ENCODE data around the gene HID1. TPM values are rescaled to one million over a fixed set of nuclear protein-coding genes. Genes with fewer than 3 reads are reported as not detected.
A peak's percentile ranks its signal among the peaks of the same experiment; 100 is the strongest.

The HID1 gene
- polyA plus RNA-seq, 1 donor from 2014 or later = 26.6 TPM

GRCh38 chr17:74981318-74981978 lies 8.9 kb upstream of the HID1 start:
- no peak for TF ChIP-seq POLR2AphosphoS5 (IDR thresholded peaks at IDR 0.05)
- no peak for TF ChIP-seq EZH2 (IDR thresholded peaks at IDR 0.05; ENCODE audit: borderline replicate concordance, insufficient read depth, low read length, poor library complexity, severe bottlenecking)
- TF ChIP-seq REST (IDR thresholded peaks at IDR 0.05; ENCODE audit: borderline replicate concordance) = no peak
- no peaks in the 10 kb centered on the region for H3K36me3 ChIP-seq (ENCODE audit: insufficient read depth, low read length)
- no peaks in the 10 kb centered on the region for H3F3A ChIP-seq (ENCODE audit: insufficient read depth, low read length, poor library complexity, severe bottlenecking)
- peak overlapping the region; percentile 97 for H2AFZ ChIP-seq (ENCODE audit: low read depth, low read length)
- H3K27me3 ChIP-seq (ENCODE audit: insufficient read depth, low read depth, low read length) = no peaks in the 10 kb centered on the region
- H3K79me2 ChIP-seq (replicated peaks; ENCODE audit: insufficient read depth, low read length) = no peaks in the 10 kb centered on the region
- H3K4me2 ChIP-seq (ENCODE audit: low read length) = peak overlapping the region; percentile 57
- H3K4me3 ChIP-seq (ENCODE audit: low read length) = peak overlapping the region; percentile 90
- no peaks in the 10 kb centered on the region for H3K9me2 ChIP-seq (ENCODE audit: insufficient read depth, low read length)
- no peaks in the 10 kb centered on the region for H4K20me1 ChIP-seq (ENCODE audit: insufficient read depth)
- no peaks in the 10 kb centered on the region for H3K9me3 ChIP-seq (ENCODE audit: low read length)
- H3K27ac ChIP-seq (ENCODE audit: low read length) = peak overlapping the region; percentile 90
- peak overlapping the region; percentile 92 for H3K9ac ChIP-seq (ENCODE audit: low read length)

- no peak overlapping the region for H3K27ac ChIP-seq (ENCODE audit: low read length)
- H4K20me1 ChIP-seq (ENCODE audit: insufficient read depth) = no peaks in the 10 kb centered on the region
- H3K9me3 ChIP-seq (ENCODE audit: low read length) = no peaks in the 10 kb centered on the region
- H3K27me3 ChIP-seq (ENCODE audit: insufficient read depth, low read depth, low read length) = no peaks in the 10 kb centered on the region
- no peak overlapping the region for H2AFZ ChIP-seq (ENCODE audit: low read depth, low read length)
- H3K79me2 ChIP-seq (replicated peaks; ENCODE audit: insufficient read depth, low read length) = no peaks in the 10 kb centered on the region
- no peaks in the 10 kb centered on the region for H3K9me2 ChIP-seq (ENCODE audit: insufficient read depth, low read length)
- H3F3A ChIP-seq (ENCODE audit: insufficient read depth, low read length, poor library complexity, severe bottlenecking) = no peaks in the 10 kb centered on the region
- TF ChIP-seq EP300 (conservative IDR thresholded peaks at IDR 0.05; ENCODE audit: poor library complexity, severe bottlenecking) (no peak), REST (IDR thresholded peaks at IDR 0.05; ENCODE audit: borderline replicate concordance) (no peak), RAD21 (conservative IDR thresholded peaks at IDR 0.05) (no peak), MXI1 (conservative IDR thresholded peaks at IDR 0.05; ENCODE audit: poor library complexity, severe bottlenecking) (no peak), EZH2 (IDR thresholded peaks at IDR 0.05; ENCODE audit: borderline replicate concordance, insufficient read depth, low read length, poor library complexity, severe bottlenecking) (no peak), POLR2AphosphoS5 (IDR thresholded peaks at IDR 0.05) (no peak), CTCF (IDR thresholded peaks at IDR 0.05; ENCODE audit: poor library complexity, severe bottlenecking) (no peak), TAF1 (IDR thresholded peaks at IDR 0.05; ENCODE audit: low read depth) (no peak), SMC3 (conservative IDR thresholded peaks at IDR 0.05; ENCODE audit: poor library complexity) (no peak)
- H3K4me2 ChIP-seq (ENCODE audit: low read length) = no peak overlapping the region
- no peak overlapping the region for H3K9ac ChIP-seq (ENCODE audit: low read length)
- H3K4me3 ChIP-seq (ENCODE audit: low read length) = no peak overlapping the region
- no peaks in the 10 kb centered on the region for H3K36me3 ChIP-seq (ENCODE audit: insufficient read depth, low read length)
Measured at GRCh38 chr17:74979408-74980146, 7.0 kb upstream of the HID1 start.

All from neural cell (in vitro differentiated cells).